IMR-90 (cell line): ENCODE results near the gene RBBP4. TPM values are rescaled to one million over a fixed set of nuclear protein-coding genes. Genes with fewer than 3 reads are reported as not detected.

Experiments
- ATAC-seq: fragments of 200-7000 bp; cut with Tn5 transposase; 2 replicates; pipeline ENCODE4 v1.9.1; 2020; ENCODE audit warnings: low read depth, mild to moderate bottlenecking, moderate library complexity
- BruUV-seq: library from RNA; stranded (reverse); fragments of 400-500 nt; replicated peaks from 2 replicates; lab custom pipeline; 2021; lab: Mats Ljungman, UMichigan
- CTCF ChIA-PET: fragments of 300-600 bp; formaldehyde crosslinking; extraction: SDS; loops from one replicate; lab custom pipeline; 2021; ENCODE audit warnings: antibody characterized with exemption; lab: Yijun Ruan, JAX
- POLR2A ChIA-PET: fragments of 300-600 bp; sonication (Branson Sonifier 250); formaldehyde crosslinking; loops from one replicate; lab custom pipeline; 2022; ENCODE audit warnings: antibody characterized with exemption; ENCODE audit not compliant: unreplicated experiment; lab: Charles Lee
- DNase-seq: peaks from one replicate; pipeline ENCODE4 v3.0.0; 2013
- H2AFZ ChIP-seq: replicated peaks from 2 replicates; pipeline ENCODE3; 2013; ENCODE audit warnings: low read length, mild to moderate bottlenecking; ENCODE audit not compliant: poor library complexity
- H2AK5ac ChIP-seq: 2 replicates; pipeline ENCODE4 v1.6.1; 2013; ENCODE audit warnings: low read depth, low read length, inconsistent platforms
- H2AK9ac ChIP-seq: replicated peaks from 2 replicates; pipeline ENCODE3; 2013; ENCODE audit warnings: mild to moderate bottlenecking, low read depth, low read length, moderate library complexity; ENCODE audit not compliant: poor library complexity
- H2BK120ac ChIP-seq: 2 replicates; pipeline ENCODE4 v1.6.1; 2013; ENCODE audit warnings: low read depth, low read length, inconsistent platforms
- H2BK15ac ChIP-seq: 3 replicates; pipeline ENCODE4 v1.6.1; 2013; ENCODE audit warnings: low read depth, low read length, inconsistent platforms
- H2BK20ac ChIP-seq: 2 replicates; pipeline ENCODE4 v1.6.1; 2013; ENCODE audit warnings: low read depth, mild to moderate bottlenecking, inconsistent platforms, low read length, moderate library complexity
- H2BK5ac ChIP-seq: 2 replicates; pipeline ENCODE4 v1.6.1; 2013; ENCODE audit warnings: mild to moderate bottlenecking, low read depth, low read length, inconsistent platforms; ENCODE audit not compliant: poor library complexity, severe bottlenecking
- H3K14ac ChIP-seq: replicated peaks from 2 replicates; pipeline ENCODE4 v1.6.1; 2013; ENCODE audit warnings: low read depth, low read length, inconsistent platforms
- H3K18ac ChIP-seq: 2 replicates; pipeline ENCODE4 v1.6.1; 2013; ENCODE audit warnings: low read depth, low read length, control low read depth
- H3K23ac ChIP-seq: 2 replicates; pipeline ENCODE4 v1.6.1; 2013; ENCODE audit warnings: low read depth, low read length, inconsistent platforms
- H3K27ac ChIP-seq: 2 replicates; pipeline ENCODE4 v1.5.1; 2013; ENCODE audit warnings: mild to moderate bottlenecking, control low read depth, low read length; ENCODE audit not compliant: insufficient read depth
- H3K27me3 ChIP-seq: 2 replicates; pipeline ENCODE4 v1.6.1; 2013; ENCODE audit warnings: low read length; ENCODE audit not compliant: control insufficient read depth, insufficient read depth
- H3K36me3 ChIP-seq: 2 replicates; pipeline ENCODE4 v1.6.1; 2013; ENCODE audit warnings: low read length, mixed read lengths; ENCODE audit not compliant: control insufficient read depth, insufficient read depth
- H3K4ac ChIP-seq: 2 replicates; pipeline ENCODE4 v1.6.1; 2013; ENCODE audit warnings: low read depth, low read length, inconsistent platforms
- H3K4me1 ChIP-seq: 2 replicates; pipeline ENCODE4 v1.6.1; 2013; ENCODE audit warnings: low read length, mixed read lengths; ENCODE audit not compliant: control insufficient read depth, insufficient read depth
- H3K4me2 ChIP-seq: 2 replicates; pipeline ENCODE4 v1.6.1; 2013; ENCODE audit warnings: low read depth, mild to moderate bottlenecking, control low read depth, low read length, moderate library complexity
- H3K4me3 ChIP-seq: 2 replicates; pipeline ENCODE4 v1.5.1; 2013; ENCODE audit warnings: low read depth, mild to moderate bottlenecking, control low read depth, low read length, moderate library complexity; ENCODE audit not compliant: insufficient read depth
- H3K56ac ChIP-seq: 2 replicates; pipeline ENCODE4 v1.6.1; 2013; ENCODE audit warnings: low read length, inconsistent platforms; ENCODE audit not compliant: insufficient read depth; ENCODE audit errors: extremely low read depth
- H3K79me1 ChIP-seq, 2 experiments: 2 replicates each; pipeline ENCODE4 v1.6.1; 2013; ENCODE audit warnings: low read length in 2 of 2, inconsistent platforms in 1 of 2, low read depth in 1 of 2
- H3K9ac ChIP-seq: 2 replicates; pipeline ENCODE4 v1.6.1; 2013; ENCODE audit warnings: low read depth, low read length, control low read depth
- H3K9me1 ChIP-seq: 2 replicates; pipeline ENCODE4 v1.6.1; 2013; ENCODE audit warnings: low read length, inconsistent platforms; ENCODE audit not compliant: insufficient read depth
- H3K9me3 ChIP-seq: 2 replicates; pipeline ENCODE4 v1.6.1; 2013; ENCODE audit warnings: low read length; ENCODE audit not compliant: control insufficient read depth, insufficient read depth
- H4K20me1 ChIP-seq: 2 replicates; pipeline ENCODE4 v1.6.1; 2013; ENCODE audit warnings: low read length, inconsistent platforms; ENCODE audit not compliant: insufficient read depth
- H4K5ac ChIP-seq: 2 replicates; pipeline ENCODE4 v1.6.1; 2013; ENCODE audit warnings: mild to moderate bottlenecking, low read depth, low read length, control low read depth
- H4K8ac ChIP-seq, 2 experiments: 2 replicates each; pipeline ENCODE4 v1.6.1; 2013; ENCODE audit warnings: low read depth in 2 of 2, low read length in 2 of 2, control low read depth in 1 of 2, inconsistent platforms in 1 of 2
- H4K91ac ChIP-seq: 2 replicates; pipeline ENCODE4 v1.6.1; 2013; ENCODE audit warnings: low read depth, low read length, inconsistent platforms; ENCODE audit not compliant: insufficient read depth
- MAFK ChIP-seq: IDR thresholded peaks from 2 replicates; pipeline ENCODE4 v1.6.1; 2012; ENCODE audit warnings: low read depth, low read length, improper control_type of control experiment
- NFE2L2 ChIP-seq: fragments of 150-350 bp; IDR thresholded peaks from 2 replicates; pipeline ENCODE4 v1.6.1; 2016; ENCODE audit warnings: low read depth, mild to moderate bottlenecking, low read length
- WGBS, 2 experiments: methylation state at CpG; one replicate each; pipeline versions ENCODE4 v1.1.5 to v1.1.7; 2013; ENCODE audit warnings: missing lambda C conversion rate in 2 of 2; ENCODE audit not compliant: insufficient read length in 1 of 2; ENCODE audit errors: extremely low coverage in 2 of 2; 5-methylcytosine and 5-hydroxymethylcytosine counted together
- dilution Hi-C: fragments of 300-500 bp; cut with HindIII; formaldehyde crosslinking; loops from one replicate; pipeline ENCODE4 v1.14.3; 2018; ENCODE audit warnings: low sequenced_read_pairs; ENCODE audit not compliant: unreplicated experiment
- in situ Hi-C: fragments of 300-500 bp; cut with MboI; formaldehyde crosslinking; loops from 3 replicates; pipeline ENCODE4 v1.14.3; 2019; ENCODE audit warnings: low sequenced_read_pairs, inconsistent platforms, mixed read lengths
- intact Hi-C: fragments of 100-400 bp; cut with micrococcal nuclease; formaldehyde crosslinking; loops from 2 replicates; pipeline ENCODE4 v1.10.0; 2022
- polyA plus RNA-seq, 3 experiments: library from polyadenylated mRNA; depleted of rRNA; stranded (reverse); fragments of >200 nt; gene quantifications; 2 replicates each; pipeline ENCODE4 v1.2.3, GENCODE V29; 2012; ENCODE audit warnings: low replicate concordance in 1 of 3
- total RNA-seq: library from RNA; depleted of rRNA; stranded (reverse); fragments of >200 nt; gene quantifications from 2 replicates; pipeline ENCODE4 v1.2.3, GENCODE V29; 2012
- TF ChIP-seq, protein P1 (sequence below): fragments of 150-350 bp; IDR thresholded peaks from 2 replicates; pipeline ENCODE4 v1.6.1; 2017; ENCODE audit warnings: mild to moderate bottlenecking, antibody characterized with exemption, low read length, low read depth

The RBBP4 gene
- total and polyA plus RNA-seq, 2 of the 4 experiments (the other 2 are of a cell fraction) = 82.9 to 161 TPM

GRCh38 chr1:32717503-32717902 lies 66.5 kb downstream of the RBBP4 start:
- Histone ChIP-seq H2BK5ac (no peak overlapping the region), H4K8ac (no peak overlapping the region), H3K4me2 (no peak overlapping the region), H4K91ac (no peak overlapping the region), H2AFZ (no peak overlapping the region), H3K27me3 (no peaks in the 10 kb centered on the region), H3K9me1 (no peaks in the 10 kb centered on the region), H3K9ac (no peak overlapping the region), H3K79me1 (no peaks in the 10 kb centered on the region), H4K20me1 (no peaks in the 10 kb centered on the region), H3K18ac (no peak overlapping the region), H2AK5ac (no peak overlapping the region), H2AK9ac (no peak overlapping the region), H3K56ac (no peak overlapping the region), H3K14ac (no peak overlapping the region), H4K5ac (no peak overlapping the region), H3K4me1 (peaks cover 4% of the 10 kb centered on the region), H2BK15ac (no peak overlapping the region), H2BK120ac (no peak overlapping the region), H3K23ac (no peak overlapping the region), H3K36me3 (no peaks in the 10 kb centered on the region), H3K4me3 (no peak overlapping the region), H3K27ac (no peak overlapping the region), H3K4ac (no peak overlapping the region), H2BK20ac (no peak overlapping the region), H3K9me3 (no peaks in the 10 kb centered on the region)
- intact Hi-C loops (no loop called here), dilution Hi-C loops (no loop called here), in situ Hi-C loops (loop anchor here (5.0 kb wide), 1 partner anchor 50 kb away; no protein-coding TSS in a partner anchor)
- ChIA-PET CTCF (no interaction called here), POLR2A (no interaction called here)
- DNase-seq (no peak), ATAC-seq (no peak)
- TF ChIP-seq MAFK (no peak), NFE2L2 (no peak)
- TF ChIP-seq, protein P1, sequence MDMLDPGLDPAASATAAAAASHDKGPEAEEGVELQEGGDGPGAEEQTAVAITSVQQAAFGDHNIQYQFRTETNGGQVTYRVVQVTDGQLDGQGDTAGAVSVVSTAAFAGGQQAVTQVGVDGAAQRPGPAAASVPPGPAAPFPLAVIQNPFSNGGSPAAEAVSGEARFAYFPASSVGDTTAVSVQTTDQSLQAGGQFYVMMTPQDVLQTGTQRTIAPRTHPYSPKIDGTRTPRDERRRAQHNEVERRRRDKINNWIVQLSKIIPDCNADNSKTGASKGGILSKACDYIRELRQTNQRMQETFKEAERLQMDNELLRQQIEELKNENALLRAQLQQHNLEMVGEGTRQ = no peak
- no TSS peak for BruUV-seq
- WGBS, 2 experiments = 60% methylated on average over 1 of the region's 4 CpGs; no CpG with 5 or more reads in 1 of the 2 experiments
